CD14-positive monocyte (primary cell): ENCODE results near the gene PRXL2B. TPM values are rescaled to one million over a fixed set of nuclear protein-coding genes. Genes with fewer than 3 reads are reported as not detected.
"Not testable (repeated sequence)": the region's sequence is repeated elsewhere in the genome, so short reads cannot be mapped to it uniquely, and the experiment has no call there.

ENCODE experiments used
- DNase-seq, 3 donors: peaks; one replicate each; pipeline ENCODE4 v3.0.0-alpha.2; 2011 to 2022
- H2AFZ ChIP-seq: 2 replicates; pipeline ENCODE4 v1.6.0; 2012; ENCODE audit warnings: mild to moderate bottlenecking, low read depth, low read length, inconsistent platforms; ENCODE audit not compliant: insufficient read depth, poor library complexity, severe bottlenecking
- H3K27ac ChIP-seq, 2 donors: 1 replicate in 1 of 2; 2 replicates in 1 of 2; pipeline ENCODE4 v1.5.1; 2012 to 2013; ENCODE audit warnings: low read length in 2 of 2, control low read depth in 1 of 2, inconsistent platforms in 1 of 2, low read depth in 1 of 2, mild to moderate bottlenecking in 1 of 2
- H3K27me3 ChIP-seq, 2 donors: one replicate each; pipeline versions ENCODE4 v1.6.0 to v1.6.1; 2011 to 2013; ENCODE audit warnings: low read length in 2 of 2; ENCODE audit not compliant: control insufficient read depth in 2 of 2, insufficient read depth in 2 of 2
- H3K36me3 ChIP-seq, 2 donors: replicated peaks in 1 of 2; 1 replicate in 1 of 2; 2 replicates in 1 of 2; pipeline versions ENCODE4 v1.5.1 to v1.6.1; 2012 to 2013; ENCODE audit warnings: low read length in 2 of 2, control low read depth in 1 of 2, inconsistent platforms in 1 of 2, mild to moderate bottlenecking in 1 of 2; ENCODE audit not compliant: insufficient read depth in 2 of 2, control insufficient read depth in 1 of 2
- H3K4me1 ChIP-seq, 2 donors: 1 replicate in 1 of 2; 2 replicates in 1 of 2; pipeline versions ENCODE4 v1.5.1 to v1.6.1; 2012 to 2013; ENCODE audit warnings: low read length in 2 of 2, control low read depth in 1 of 2, inconsistent platforms in 1 of 2, mild to moderate bottlenecking in 1 of 2, moderate library complexity in 1 of 2; ENCODE audit not compliant: insufficient read depth in 2 of 2, control insufficient read depth in 1 of 2
- H3K4me2 ChIP-seq: replicated peaks from 2 replicates; pipeline ENCODE3; 2012; ENCODE audit warnings: low read length, moderate library complexity, mild to moderate bottlenecking; ENCODE audit not compliant: poor library complexity, severe bottlenecking; ENCODE audit errors: extremely low read depth
- H3K4me3 ChIP-seq, 3 experiments: fragments of 200-600 bp in 1 of 3; sonication (generic) in 1 of 3; replicated peaks in 1 of 3; 1 replicate in 2 of 3; 2 replicates in 1 of 3; pipeline ENCODE4 v1.5.1; 2011 to 2013; ENCODE audit warnings: low read length in 3 of 3, mild to moderate bottlenecking in 3 of 3, control low read depth in 2 of 3, low read depth in 2 of 3, inconsistent platforms in 1 of 3, moderate library complexity in 1 of 3
- H3K79me2 ChIP-seq: 2 replicates; pipeline ENCODE4 v1.6.0; 2012; ENCODE audit warnings: mild to moderate bottlenecking, control low read depth, inconsistent platforms, low read length, moderate library complexity; ENCODE audit not compliant: insufficient read depth
- H3K9ac ChIP-seq: 2 replicates; pipeline ENCODE4 v1.6.0; 2017; ENCODE audit warnings: low read length, mild to moderate bottlenecking; ENCODE audit not compliant: insufficient read depth, poor library complexity, severe bottlenecking
- H3K9me3 ChIP-seq, 2 donors: replicated peaks in 1 of 2; 1 replicate in 1 of 2; 2 replicates in 1 of 2; pipeline versions ENCODE4 v1.5.1 to v1.6.1; 2012 to 2013; ENCODE audit warnings: low read length in 2 of 2, control low read depth in 1 of 2; ENCODE audit not compliant: control insufficient read depth in 1 of 2, insufficient read depth in 1 of 2
- H4K20me1 ChIP-seq: 2 replicates; pipeline ENCODE4 v1.6.0; 2012; ENCODE audit warnings: mild to moderate bottlenecking, low read length, control low read depth, moderate library complexity; ENCODE audit not compliant: insufficient read depth
- H3K27ac Mint-ChIP-seq, 7 donors: one replicate each; pipeline ENCODE4 v1.8.0; 2020; ENCODE audit warnings: mild to moderate bottlenecking in 7 of 7, mixed read lengths in 7 of 7, moderate library complexity in 6 of 7, inconsistent platforms in 2 of 7
- H3K27me3 Mint-ChIP-seq, 3 donors: one replicate each; pipeline ENCODE4 v1.8.0; 2021 to 2022; ENCODE audit warnings: low read depth in 3 of 3, mild to moderate bottlenecking in 3 of 3, mixed read lengths in 3 of 3, moderate library complexity in 3 of 3, inconsistent platforms in 1 of 3
- H3K36me3 Mint-ChIP-seq, 2 donors: one replicate each; pipeline ENCODE4 v1.8.0; 2020; ENCODE audit warnings: mixed read lengths in 2 of 2, inconsistent platforms in 1 of 2, mild to moderate bottlenecking in 1 of 2
- H3K4me1 Mint-ChIP-seq: one replicate; pipeline ENCODE4 v1.8.0; 2020; ENCODE audit warnings: mild to moderate bottlenecking, mixed read lengths
- H3K4me3 Mint-ChIP-seq, 2 donors: one replicate each; pipeline ENCODE4 v1.8.0; 2020; ENCODE audit warnings: mild to moderate bottlenecking in 2 of 2, mixed read lengths in 2 of 2, moderate library complexity in 1 of 2
- H3K9me3 Mint-ChIP-seq, 7 donors: one replicate each; pipeline ENCODE4 v1.8.0; 2020 to 2022; ENCODE audit warnings: mixed read lengths in 7 of 7, mild to moderate bottlenecking in 6 of 7, moderate library complexity in 6 of 7, inconsistent platforms in 2 of 7
- CTCF ChIP-seq: fragments of 200-600 bp; IDR thresholded peaks from one replicate; pipeline ENCODE4 v1.8.0; 2022; ENCODE audit warnings: antibody characterized with exemption, mild to moderate bottlenecking
- whole genome bisulfite sequencing: methylation state at CpG from one replicate; pipeline ENCODE4 v1.1.5; 2013; ENCODE audit warnings: missing lambda C conversion rate; ENCODE audit not compliant: insufficient coverage; 5-methylcytosine and 5-hydroxymethylcytosine counted together
- intact Hi-C, 2 donors: fragments of 100-400 bp; cut with micrococcal nuclease; formaldehyde crosslinking; loops; one replicate each; pipeline versions ENCODE4 v1.15.0 to v1.15.1; 2023
- polyA plus RNA-seq, 3 donors: library from polyadenylated mRNA; depleted of rRNA in 1 of 3; unstranded in 2 of 3; stranded (reverse) in 1 of 3; fragments of 300-500 nt in 2 of 3; fragments of >200 nt in 1 of 3; fragmentation: Illumina TruSeq in 2 of 3; gene quantifications; 1 replicate in 2 of 3; 2 replicates in 1 of 3; pipeline ENCODE4 v1.2.3, GENCODE V29; 2012 to 2021

The PRXL2B gene
- polyA plus RNA-seq, 3 donors = 3.6 to 8.8 (median 6.0) TPM

- H3K9ac ChIP-seq, H3K36me3 Mint-ChIP-seq, H3K9me3 Mint-ChIP-seq, H3K4me3 ChIP-seq, H2AFZ ChIP-seq, H3K27me3 ChIP-seq, intact Hi-C loops, H3K36me3 ChIP-seq, H3K9me3 ChIP-seq, H3K4me2 ChIP-seq, H3K79me2 ChIP-seq, H3K4me3 Mint-ChIP-seq, DNase-seq: not testable (repeated sequence)
- peaks cover 36% of the 10 kb centered on the region for H3K4me1 Mint-ChIP-seq
- Histone ChIP-seq H3K27ac (peak overlapping the region; percentile 99 to 100), H3K4me1 (peaks cover 52 to 62% of the 10 kb centered on the region in 2 donors), H4K20me1 (peaks cover 11% of the 10 kb centered on the region)
- H3K27me3 Mint-ChIP-seq = peaks cover 9 to 13% (median 11%) of the 10 kb centered on the region in 3 donors
- peak overlapping the region in 6 of 7 donors; percentile 45 to 97 (median 82) for H3K27ac Mint-ChIP-seq
- 55% methylated on average over 4 of the region's 12 CpGs for WGBS
These were observed 36.2 kb upstream of the PRXL2B start for GRCh38 chr1:2550309-2550861.

- peaks cover 38% of the 10 kb centered on the region for H3K4me1 Mint-ChIP-seq
- H3K9me3 Mint-ChIP-seq = not testable (repeated sequence)
- H3K4me1 ChIP-seq = peaks cover 52 to 58% of the 10 kb centered on the region in 2 donors
These were observed 35.0 kb upstream of the PRXL2B start for GRCh38 chr1:2551544-2551943.

GRCh38 chr1:2552189-2552588, 34.4 kb upstream of the PRXL2B start:
- no peak overlapping the region for H3K4me3 ChIP-seq
- H3K9me3 Mint-ChIP-seq = peaks cover 0 to 3% (median 0%) of the 10 kb centered on the region in 7 donors
- no peak overlapping the region for H3K9ac ChIP-seq
- peaks cover 20% of the 10 kb centered on the region for H3K79me2 ChIP-seq
- no peak overlapping the region for H3K4me2 ChIP-seq
- H4K20me1 ChIP-seq = peaks cover 3% of the 10 kb centered on the region
- intact Hi-C loops = no loop called here
- peaks cover 36% of the 10 kb centered on the region for H3K4me1 Mint-ChIP-seq
- H3K9me3 ChIP-seq = no peaks in the 10 kb centered on the region
- WGBS = 97% methylated on average over 17 of the region's 26 CpGs
- DNase-seq = no peak
- no peak for TF ChIP-seq CTCF
- peaks cover 9 to 13% (median 11%) of the 10 kb centered on the region in 3 donors for H3K27me3 Mint-ChIP-seq
- no peak overlapping the region for H2AFZ ChIP-seq
- H3K36me3 ChIP-seq = no peaks in the 10 kb centered on the region
- peaks cover 54 to 58% of the 10 kb centered on the region in 2 donors for H3K4me1 ChIP-seq
- peaks cover 0 to 1% of the 10 kb centered on the region in 2 donors for H3K36me3 Mint-ChIP-seq
- no peak overlapping the region for H3K4me3 Mint-ChIP-seq
- H3K27ac Mint-ChIP-seq = no peak overlapping the region
- H3K27ac ChIP-seq = no peak overlapping the region
- no peaks in the 10 kb centered on the region for H3K27me3 ChIP-seq

More at GRCh38 chr1:2551544-2551943, 35.0 kb upstream of the PRXL2B start:
- H3K27me3 Mint-ChIP-seq = peaks cover 9 to 13% (median 11%) of the 10 kb centered on the region in 3 donors
- H4K20me1 ChIP-seq, H3K4me3 ChIP-seq, H3K27me3 ChIP-seq, H3K27ac ChIP-seq, DNase-seq, intact Hi-C loops, H3K36me3 ChIP-seq, H3K36me3 Mint-ChIP-seq, H3K27ac Mint-ChIP-seq, H2AFZ ChIP-seq, H3K9ac ChIP-seq, H3K9me3 ChIP-seq, H3K4me2 ChIP-seq, H3K4me3 Mint-ChIP-seq: not testable (repeated sequence)
- WGBS = 92% methylated on average over 6 of the region's 9 CpGs
- peaks cover 14% of the 10 kb centered on the region for H3K79me2 ChIP-seq

- H3K36me3 Mint-ChIP-seq, H3K4me3 Mint-ChIP-seq, H3K27me3 ChIP-seq, H3K4me3 ChIP-seq, H2AFZ ChIP-seq, H3K4me2 ChIP-seq, H3K9me3 ChIP-seq, H3K27ac ChIP-seq, DNase-seq, H3K27ac Mint-ChIP-seq, H3K9me3 Mint-ChIP-seq, H3K36me3 ChIP-seq, H4K20me1 ChIP-seq, H3K9ac ChIP-seq, intact Hi-C loops: not testable (repeated sequence)
- peaks cover 22% of the 10 kb centered on the region for H3K79me2 ChIP-seq
- 74% methylated on average over 5 of the region's 9 CpGs for WGBS
- Mint-ChIP-seq H3K27me3 (peaks cover 9 to 16% (median 13%) of the 10 kb centered on the region in 3 donors), H3K4me1 (peaks cover 40% of the 10 kb centered on the region)
- peaks cover 54 to 58% of the 10 kb centered on the region in 2 donors for H3K4me1 ChIP-seq
These were observed 33.5 kb upstream of the PRXL2B start for GRCh38 chr1:2553076-2553475.
